Measurements from ENCODE around the gene MGAT4B. TPM values are rescaled to one million over a fixed set of nuclear protein-coding genes. Genes with fewer than 3 reads are reported as not detected.

The MGAT4B gene
- total and polyA plus RNA-seq, 2 of the 13 experiments (the other 11 are each of a cell fraction or from before 2014, with no cell fraction given) = 93.5 to 130 TPM

DNA sequence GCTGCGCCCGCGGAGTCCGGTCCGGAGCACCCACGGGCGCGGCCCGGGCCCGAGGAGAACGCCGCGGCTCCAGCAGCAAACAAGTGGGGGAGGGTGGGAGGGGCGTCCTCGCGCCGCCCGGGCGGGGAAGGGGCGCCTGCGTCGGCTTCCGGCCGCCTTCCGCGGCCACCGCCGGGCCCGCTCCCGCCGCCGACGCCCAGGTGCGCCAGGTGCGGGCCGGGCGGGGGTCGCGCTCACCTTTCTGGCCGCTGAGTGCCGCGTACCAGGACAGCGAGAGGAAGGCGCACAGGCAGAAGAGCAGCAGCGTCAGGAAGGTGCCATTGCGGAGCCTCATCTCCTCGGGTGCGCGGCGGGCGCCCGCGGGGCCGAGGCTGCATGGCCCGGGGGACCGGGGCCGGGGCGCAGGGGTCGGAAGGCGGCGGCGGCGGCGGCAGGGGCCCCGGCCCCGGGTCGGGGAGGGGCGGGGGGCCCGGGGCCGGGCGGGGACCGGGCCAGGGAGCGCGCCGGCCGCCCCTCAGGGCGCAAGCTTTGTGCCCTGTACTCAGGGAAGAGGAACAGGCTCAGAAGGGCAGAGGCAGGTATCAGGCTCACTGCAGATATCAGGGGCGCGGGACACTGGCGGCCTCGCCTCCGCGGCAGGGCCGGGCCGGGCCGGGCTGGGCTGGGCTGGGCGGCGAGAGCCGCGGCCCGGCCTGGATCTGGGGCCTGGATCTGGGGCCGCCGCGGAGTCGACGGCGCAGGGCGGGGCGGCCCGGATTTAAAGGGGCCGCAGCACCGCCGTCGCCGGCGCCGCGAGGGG is at the start of gene MGAT4B (continued):
- TF ChIP-seq, protein P1, sequence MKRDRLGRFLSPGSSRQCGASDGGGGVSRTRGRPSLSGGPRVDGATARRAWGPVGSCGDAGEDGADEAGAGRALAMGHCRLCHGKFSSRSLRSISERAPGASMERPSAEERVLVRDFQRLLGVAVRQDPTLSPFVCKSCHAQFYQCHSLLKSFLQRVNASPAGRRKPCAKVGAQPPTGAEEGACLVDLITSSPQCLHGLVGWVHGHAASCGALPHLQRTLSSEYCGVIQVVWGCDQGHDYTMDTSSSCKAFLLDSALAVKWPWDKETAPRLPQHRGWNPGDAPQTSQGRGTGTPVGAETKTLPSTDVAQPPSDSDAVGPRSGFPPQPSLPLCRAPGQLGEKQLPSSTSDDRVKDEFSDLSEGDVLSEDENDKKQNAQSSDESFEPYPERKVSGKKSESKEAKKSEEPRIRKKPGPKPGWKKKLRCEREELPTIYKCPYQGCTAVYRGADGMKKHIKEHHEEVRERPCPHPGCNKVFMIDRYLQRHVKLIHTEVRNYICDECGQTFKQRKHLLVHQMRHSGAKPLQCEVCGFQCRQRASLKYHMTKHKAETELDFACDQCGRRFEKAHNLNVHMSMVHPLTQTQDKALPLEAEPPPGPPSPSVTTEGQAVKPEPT (CRISPR knock-in tag; IDR thresholded peaks at IDR 0.05; ENCODE audit: low read depth) = no peak
- TF ChIP-seq ZNF143 (CRISPR knock-in tag; IDR thresholded peaks at IDR 0.05) (no peak), ZNF644 (CRISPR knock-in tag; IDR thresholded peaks at IDR 0.05; ENCODE audit: low read depth) (no peak), ATF7-NPFF (CRISPR knock-in tag; IDR thresholded peaks at IDR 0.05; ENCODE audit: low read depth) (0 out of 2 replicates have a peak, but pooled peaks have one; percentile 4), ZFP82 (CRISPR knock-in tag; IDR thresholded peaks at IDR 0.05; ENCODE audit: borderline replicate concordance) (no peak), ZKSCAN8 (CRISPR knock-in tag; IDR thresholded peaks at IDR 0.05; ENCODE audit: borderline replicate concordance) (no peak), RAD21 (CRISPR knock-in tag; IDR thresholded peaks at IDR 0.05) (peak; percentile 11; the same call in 1 of the 2 replicates), AKAP8 (CRISPR knock-in tag; IDR thresholded peaks at IDR 0.05) (no peak), SMAD9 (CRISPR knock-in tag; IDR thresholded peaks at IDR 0.05) (no peak), MYC (CRISPR knock-in tag; IDR thresholded peaks at IDR 0.05; ENCODE audit: borderline replicate concordance) (no peak), CREM (IDR thresholded peaks at IDR 0.05) (no peak), CREM (CRISPR knock-in tag; IDR thresholded peaks at IDR 0.05) (no peak), ZNF430 (CRISPR knock-in tag; IDR thresholded peaks at IDR 0.05) (0 out of 2 replicates have a peak, but pooled peaks have one; percentile 32), ATM (IDR thresholded peaks at IDR 0.05; ENCODE audit: borderline replicate concordance) (no peak)
- TF ChIP-seq, protein P2, sequence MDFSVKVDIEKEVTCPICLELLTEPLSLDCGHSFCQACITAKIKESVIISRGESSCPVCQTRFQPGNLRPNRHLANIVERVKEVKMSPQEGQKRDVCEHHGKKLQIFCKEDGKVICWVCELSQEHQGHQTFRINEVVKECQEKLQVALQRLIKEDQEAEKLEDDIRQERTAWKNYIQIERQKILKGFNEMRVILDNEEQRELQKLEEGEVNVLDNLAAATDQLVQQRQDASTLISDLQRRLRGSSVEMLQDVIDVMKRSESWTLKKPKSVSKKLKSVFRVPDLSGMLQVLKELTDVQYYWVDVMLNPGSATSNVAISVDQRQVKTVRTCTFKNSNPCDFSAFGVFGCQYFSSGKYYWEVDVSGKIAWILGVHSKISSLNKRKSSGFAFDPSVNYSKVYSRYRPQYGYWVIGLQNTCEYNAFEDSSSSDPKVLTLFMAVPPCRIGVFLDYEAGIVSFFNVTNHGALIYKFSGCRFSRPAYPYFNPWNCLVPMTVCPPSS (IDR thresholded peaks at IDR 0.05) = no peak
- TF ChIP-seq, protein P3, sequence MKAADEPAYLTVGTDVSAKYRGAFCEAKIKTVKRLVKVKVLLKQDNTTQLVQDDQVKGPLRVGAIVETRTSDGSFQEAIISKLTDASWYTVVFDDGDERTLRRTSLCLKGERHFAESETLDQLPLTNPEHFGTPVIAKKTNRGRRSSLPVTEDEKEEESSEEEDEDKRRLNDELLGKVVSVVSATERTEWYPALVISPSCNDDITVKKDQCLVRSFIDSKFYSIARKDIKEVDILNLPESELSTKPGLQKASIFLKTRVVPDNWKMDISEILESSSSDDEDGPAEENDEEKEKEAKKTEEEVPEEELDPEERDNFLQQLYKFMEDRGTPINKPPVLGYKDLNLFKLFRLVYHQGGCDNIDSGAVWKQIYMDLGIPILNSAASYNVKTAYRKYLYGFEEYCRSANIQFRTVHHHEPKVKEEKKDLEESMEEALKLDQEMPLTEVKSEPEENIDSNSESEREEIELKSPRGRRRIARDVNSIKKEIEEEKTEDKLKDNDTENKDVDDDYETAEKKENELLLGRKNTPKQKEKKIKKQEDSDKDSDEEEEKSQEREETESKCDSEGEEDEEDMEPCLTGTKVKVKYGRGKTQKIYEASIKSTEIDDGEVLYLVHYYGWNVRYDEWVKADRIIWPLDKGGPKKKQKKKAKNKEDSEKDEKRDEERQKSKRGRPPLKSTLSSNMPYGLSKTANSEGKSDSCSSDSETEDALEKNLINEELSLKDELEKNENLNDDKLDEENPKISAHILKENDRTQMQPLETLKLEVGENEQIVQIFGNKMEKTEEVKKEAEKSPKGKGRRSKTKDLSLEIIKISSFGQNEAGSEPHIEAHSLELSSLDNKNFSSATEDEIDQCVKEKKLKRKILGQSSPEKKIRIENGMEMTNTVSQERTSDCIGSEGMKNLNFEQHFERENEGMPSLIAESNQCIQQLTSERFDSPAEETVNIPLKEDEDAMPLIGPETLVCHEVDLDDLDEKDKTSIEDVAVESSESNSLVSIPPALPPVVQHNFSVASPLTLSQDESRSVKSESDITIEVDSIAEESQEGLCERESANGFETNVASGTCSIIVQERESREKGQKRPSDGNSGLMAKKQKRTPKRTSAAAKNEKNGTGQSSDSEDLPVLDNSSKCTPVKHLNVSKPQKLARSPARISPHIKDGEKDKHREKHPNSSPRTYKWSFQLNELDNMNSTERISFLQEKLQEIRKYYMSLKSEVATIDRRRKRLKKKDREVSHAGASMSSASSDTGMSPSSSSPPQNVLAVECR (CRISPR knock-in tag; IDR thresholded peaks at IDR 0.05; ENCODE audit: borderline replicate concordance) = no peak
- TF ChIP-seq, protein P4, sequence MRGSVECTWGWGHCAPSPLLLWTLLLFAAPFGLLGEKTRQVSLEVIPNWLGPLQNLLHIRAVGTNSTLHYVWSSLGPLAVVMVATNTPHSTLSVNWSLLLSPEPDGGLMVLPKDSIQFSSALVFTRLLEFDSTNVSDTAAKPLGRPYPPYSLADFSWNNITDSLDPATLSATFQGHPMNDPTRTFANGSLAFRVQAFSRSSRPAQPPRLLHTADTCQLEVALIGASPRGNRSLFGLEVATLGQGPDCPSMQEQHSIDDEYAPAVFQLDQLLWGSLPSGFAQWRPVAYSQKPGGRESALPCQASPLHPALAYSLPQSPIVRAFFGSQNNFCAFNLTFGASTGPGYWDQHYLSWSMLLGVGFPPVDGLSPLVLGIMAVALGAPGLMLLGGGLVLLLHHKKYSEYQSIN (CRISPR knock-in tag; IDR thresholded peaks at IDR 0.05; ENCODE audit: borderline replicate concordance) = no peak
- TF ChIP-seq, protein P5, sequence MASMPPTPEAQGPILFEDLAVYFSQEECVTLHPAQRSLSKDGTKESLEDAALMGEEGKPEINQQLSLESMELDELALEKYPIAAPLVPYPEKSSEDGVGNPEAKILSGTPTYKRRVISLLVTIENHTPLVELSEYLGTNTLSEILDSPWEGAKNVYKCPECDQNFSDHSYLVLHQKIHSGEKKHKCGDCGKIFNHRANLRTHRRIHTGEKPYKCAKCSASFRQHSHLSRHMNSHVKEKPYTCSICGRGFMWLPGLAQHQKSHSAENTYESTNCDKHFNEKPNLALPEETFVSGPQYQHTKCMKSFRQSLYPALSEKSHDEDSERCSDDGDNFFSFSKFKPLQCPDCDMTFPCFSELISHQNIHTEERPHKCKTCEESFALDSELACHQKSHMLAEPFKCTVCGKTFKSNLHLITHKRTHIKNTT (CRISPR knock-in tag; IDR thresholded peaks at IDR 0.05) = no peak
- TF ChIP-seq, protein P6, sequence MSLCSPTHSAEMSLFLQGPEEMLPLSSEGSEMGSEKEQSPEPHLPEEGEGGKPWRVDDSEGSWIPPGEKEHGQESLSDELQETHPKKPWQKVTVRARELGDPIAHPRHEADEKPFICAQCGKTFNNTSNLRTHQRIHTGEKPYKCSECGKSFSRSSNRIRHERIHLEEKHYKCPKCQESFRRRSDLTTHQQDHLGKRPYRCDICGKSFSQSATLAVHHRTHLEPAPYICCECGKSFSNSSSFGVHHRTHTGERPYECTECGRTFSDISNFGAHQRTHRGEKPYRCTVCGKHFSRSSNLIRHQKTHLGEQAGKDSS (CRISPR knock-in tag; IDR thresholded peaks at IDR 0.05; ENCODE audit: borderline replicate concordance, low read depth) = 0 out of 2 replicates have a peak, but pooled peaks have one; percentile 16

Measured in HepG2 (cell line).